ENCODE results near the gene TMED1. TPM values are rescaled to one million over a fixed set of nuclear protein-coding genes. Genes with fewer than 3 reads are reported as not detected.

Gene TMED1
- total and polyA plus RNA-seq, 9 of the 15 experiments (the other 6 are each of a cell fraction or from before 2014, with no cell fraction given): 0.86 to 30.2 (median 23.5) TPM

- TF ChIP-seq ZBTB12 (CRISPR knock-in tag; IDR thresholded peaks at IDR 0.05) (no peak), MAFG (tag; conservative IDR thresholded peaks at IDR 0.05) (no peak), STAG1 (CRISPR knock-in tag; IDR thresholded peaks at IDR 0.05; ENCODE audit: borderline replicate concordance) (no peak), HDGF (IDR thresholded peaks at IDR 0.05) (no peak), PHF8 (IDR thresholded peaks at IDR 0.05; ENCODE audit: borderline replicate concordance, low read length) (no peak), SP1 (CRISPR knock-in tag; IDR thresholded peaks at IDR 0.05) (0 out of 2 replicates have a peak, but pooled peaks have one; percentile 20), FIP1L1 (IDR thresholded peaks at IDR 0.05; ENCODE audit: low read depth, low read length, poor library complexity, severe bottlenecking) (no peak), CEBPB (tag; IDR thresholded peaks at IDR 0.05) (peak; percentile 34; the same call in 1 of the 2 replicates), CC2D1A (IDR thresholded peaks at IDR 0.05) (no peak), ZNF212 (CRISPR knock-in tag; IDR thresholded peaks at IDR 0.05) (no peak), REST (IDR thresholded peaks at IDR 0.05; ENCODE audit: borderline replicate concordance) (no peak), REST (CRISPR knock-in tag; IDR thresholded peaks at IDR 0.05; ENCODE audit: low read depth) (no peak), KDM1A (IDR thresholded peaks at IDR 0.05) (no peak), ETV5 (CRISPR knock-in tag; IDR thresholded peaks at IDR 0.05; ENCODE audit: low read depth) (no peak), CAMTA2 (CRISPR knock-in tag; conservative IDR thresholded peaks at IDR 0.05) (no peak), TFAM (CRISPR knock-in tag; conservative IDR thresholded peaks at IDR 0.05) (no peak), PKNOX1 (IDR thresholded peaks at IDR 0.05) (0 out of 2 replicates have a peak, but pooled peaks have one; percentile 24), BRCA1 (IDR thresholded peaks at IDR 0.05) (no peak), BRCA1 (CRISPR knock-in tag; IDR thresholded peaks at IDR 0.05) (no peak)
Observed at GRCh38 chr19:10861103-10861651, 25.2 kb upstream of the TMED1 start (continued).

Measured in K562 (cell line).